ENCODE results near the gene TREM2.

DNA sequence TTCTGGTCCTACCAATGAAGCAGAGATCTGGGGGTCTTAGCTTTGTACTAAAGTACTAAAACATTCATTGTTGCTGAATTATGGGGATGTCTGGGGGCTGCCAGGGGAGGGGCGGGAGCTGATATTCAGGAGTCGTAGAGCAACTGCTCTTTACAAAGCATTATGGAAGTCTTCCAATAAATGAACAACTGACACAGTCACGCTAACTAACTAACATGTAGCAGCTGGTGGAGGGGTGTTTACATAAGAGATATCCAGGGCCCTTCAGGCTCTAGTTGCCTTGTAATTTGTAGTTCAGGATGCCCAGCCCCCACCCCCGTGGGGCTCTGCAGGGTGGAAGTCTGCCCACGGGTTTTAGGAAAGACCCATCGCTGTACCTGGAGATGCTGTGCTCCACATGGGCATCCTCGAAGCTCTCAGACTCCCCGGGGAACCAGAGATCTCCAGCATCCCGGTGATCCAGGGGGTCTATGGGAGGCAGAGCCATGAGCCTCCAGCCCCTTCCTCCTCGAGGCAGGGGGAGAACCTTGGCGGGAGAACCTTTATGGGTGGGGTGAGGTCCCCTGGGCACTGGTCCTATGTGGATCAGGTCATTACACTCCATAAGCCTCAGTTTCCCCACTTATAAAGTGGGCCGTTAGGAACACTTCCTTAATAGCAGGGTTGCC is 3.4 kb downstream of the TREM2 start:
- TF ChIP-seq EP300 (IDR thresholded peaks at IDR 0.05; ENCODE audit: borderline replicate concordance in 1 of 2, low read depth in 2 of 2, low read length in 2 of 2) = no peak
- TF ChIP-seq, protein P1, sequence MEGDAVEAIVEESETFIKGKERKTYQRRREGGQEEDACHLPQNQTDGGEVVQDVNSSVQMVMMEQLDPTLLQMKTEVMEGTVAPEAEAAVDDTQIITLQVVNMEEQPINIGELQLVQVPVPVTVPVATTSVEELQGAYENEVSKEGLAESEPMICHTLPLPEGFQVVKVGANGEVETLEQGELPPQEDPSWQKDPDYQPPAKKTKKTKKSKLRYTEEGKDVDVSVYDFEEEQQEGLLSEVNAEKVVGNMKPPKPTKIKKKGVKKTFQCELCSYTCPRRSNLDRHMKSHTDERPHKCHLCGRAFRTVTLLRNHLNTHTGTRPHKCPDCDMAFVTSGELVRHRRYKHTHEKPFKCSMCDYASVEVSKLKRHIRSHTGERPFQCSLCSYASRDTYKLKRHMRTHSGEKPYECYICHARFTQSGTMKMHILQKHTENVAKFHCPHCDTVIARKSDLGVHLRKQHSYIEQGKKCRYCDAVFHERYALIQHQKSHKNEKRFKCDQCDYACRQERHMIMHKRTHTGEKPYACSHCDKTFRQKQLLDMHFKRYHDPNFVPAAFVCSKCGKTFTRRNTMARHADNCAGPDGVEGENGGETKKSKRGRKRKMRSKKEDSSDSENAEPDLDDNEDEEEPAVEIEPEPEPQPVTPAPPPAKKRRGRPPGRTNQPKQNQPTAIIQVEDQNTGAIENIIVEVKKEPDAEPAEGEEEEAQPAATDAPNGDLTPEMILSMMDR (IDR thresholded peaks at IDR 0.05; ENCODE audit: control extremely low read depth in 1 of 3, insufficient read depth in 1 of 3, low read depth in 1 of 3, low read length in 3 of 3) = no peak
- TF ChIP-seq CEBPB (IDR thresholded peaks at IDR 0.05; ENCODE audit: low read depth, low read length) = no peak
- no peak for TF ChIP-seq MAFK (IDR thresholded peaks at IDR 0.05; ENCODE audit: low read depth, low read length)
- no peak for TF ChIP-seq POLR2A (IDR thresholded peaks at IDR 0.05; ENCODE audit: control extremely low read depth in 1 of 2, low read depth in 2 of 2, low read length in 2 of 2)
- TF ChIP-seq KDM1A (IDR thresholded peaks at IDR 0.05; ENCODE audit: borderline replicate concordance, low read length) = no peak
- no peak for TF ChIP-seq CBX8 (IDR thresholded peaks at IDR 0.05; ENCODE audit: borderline replicate concordance, low read depth, low read length)
- TF ChIP-seq JUN (IDR thresholded peaks at IDR 0.05; ENCODE audit: low read depth, low read length) = no peak
- TF ChIP-seq, protein P2, sequence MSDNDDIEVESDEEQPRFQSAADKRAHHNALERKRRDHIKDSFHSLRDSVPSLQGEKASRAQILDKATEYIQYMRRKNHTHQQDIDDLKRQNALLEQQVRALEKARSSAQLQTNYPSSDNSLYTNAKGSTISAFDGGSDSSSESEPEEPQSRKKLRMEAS (IDR thresholded peaks at IDR 0.05) = no peak
